Measurements from ENCODE around the gene CCN5.
"Not testable (repeated sequence)": the region's sequence is repeated elsewhere in the genome, so short reads cannot be mapped to it uniquely, and the experiment has no call there.

The CCN5 gene

DNA sequence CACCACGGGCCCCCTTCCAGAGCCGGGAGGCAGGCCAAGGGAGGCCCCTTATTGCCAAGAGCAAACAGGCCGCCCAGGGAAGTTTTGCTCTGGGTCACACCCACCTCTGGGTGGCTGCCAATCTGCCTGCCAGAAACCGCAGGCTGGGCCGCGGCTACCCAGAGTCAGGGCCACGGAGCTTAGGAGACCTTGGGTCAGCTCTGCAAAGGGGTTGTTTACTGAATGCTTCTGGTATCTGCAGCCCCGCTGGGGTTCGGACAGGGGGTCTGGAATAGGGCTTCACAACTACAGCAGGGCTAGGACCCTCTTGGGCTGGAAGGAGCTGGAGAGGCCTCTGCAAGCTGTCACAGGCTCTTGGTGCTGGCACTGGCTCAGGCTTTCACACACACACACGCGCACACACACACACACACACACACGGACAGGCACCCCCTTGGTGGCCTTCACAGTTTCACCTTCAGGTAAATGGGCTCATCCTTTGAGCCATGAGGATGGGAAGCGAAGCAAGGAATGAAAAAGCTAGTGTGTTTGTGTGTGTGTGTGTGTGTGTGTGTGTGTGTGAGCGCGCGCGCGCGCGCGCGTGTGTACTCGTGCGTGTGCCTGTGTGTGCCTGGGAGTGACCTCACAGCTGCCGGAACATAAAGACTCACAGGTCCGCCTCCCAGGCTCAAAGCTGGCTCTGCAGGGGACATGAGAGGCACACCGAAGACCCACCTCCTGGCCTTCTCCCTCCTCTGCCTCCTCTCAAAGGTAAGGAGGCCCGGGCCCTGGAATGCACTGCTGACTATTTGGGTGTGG lies at the start of gene CCN5:
Gene CCN5 (plus strand): TSS at position 669 of the 798 bp plus-strand sequence. CDS start 22 bp downstream, at position 691.
- DNase-seq = peak; percentile 12

DNA sequence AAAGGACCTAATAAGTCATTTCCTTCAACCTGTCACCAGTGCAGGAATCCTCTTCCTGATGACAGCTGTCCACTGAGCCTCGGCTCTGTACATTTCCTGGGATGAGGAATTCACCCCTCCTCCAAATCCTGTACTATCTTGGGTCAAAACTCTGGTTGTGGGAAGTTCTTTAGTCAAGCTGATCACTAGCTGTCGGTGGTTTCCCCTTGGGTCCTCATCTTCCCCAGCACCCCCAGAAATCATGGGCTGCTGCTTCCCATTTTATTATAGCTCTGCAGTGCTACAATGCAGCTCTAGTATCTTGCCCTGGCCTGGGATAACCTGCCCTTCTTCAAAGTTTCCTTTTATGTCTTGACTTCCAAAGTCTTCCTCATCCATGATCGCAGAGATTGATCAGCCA lies 49.1 kb upstream of the CCN5 start:
- DNase-seq = no peak

- DNase-seq = not testable (repeated sequence)
These were observed 44.3 kb upstream of the CCN5 start for GRCh38 chr20:44670851-44671250.

DNA sequence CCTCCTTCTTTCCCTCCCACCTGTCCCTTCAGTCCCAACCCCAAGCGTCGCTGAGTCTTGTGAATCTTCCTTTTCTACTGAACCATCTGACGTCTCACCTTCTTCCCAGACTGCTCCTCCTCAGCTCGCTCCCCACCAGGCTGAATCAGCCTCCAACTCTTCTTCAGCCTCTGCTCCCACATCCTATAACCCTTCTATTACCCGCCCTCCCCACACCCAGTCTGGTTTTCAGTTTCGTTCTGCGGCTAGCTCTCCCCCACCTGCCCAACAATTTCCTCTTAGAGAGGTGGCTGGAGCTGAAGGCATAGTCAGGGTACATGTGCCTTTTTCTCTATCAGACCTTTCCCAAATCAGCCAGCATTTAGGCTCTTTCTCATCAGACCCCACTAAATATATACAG lies 43.6 kb upstream of the CCN5 start:
- not testable (repeated sequence) for DNase-seq

GRCh38 chr20:44672318-44672902 lies 42.8 kb upstream of the CCN5 start:
- DNase-seq = not testable (repeated sequence)

DNA sequence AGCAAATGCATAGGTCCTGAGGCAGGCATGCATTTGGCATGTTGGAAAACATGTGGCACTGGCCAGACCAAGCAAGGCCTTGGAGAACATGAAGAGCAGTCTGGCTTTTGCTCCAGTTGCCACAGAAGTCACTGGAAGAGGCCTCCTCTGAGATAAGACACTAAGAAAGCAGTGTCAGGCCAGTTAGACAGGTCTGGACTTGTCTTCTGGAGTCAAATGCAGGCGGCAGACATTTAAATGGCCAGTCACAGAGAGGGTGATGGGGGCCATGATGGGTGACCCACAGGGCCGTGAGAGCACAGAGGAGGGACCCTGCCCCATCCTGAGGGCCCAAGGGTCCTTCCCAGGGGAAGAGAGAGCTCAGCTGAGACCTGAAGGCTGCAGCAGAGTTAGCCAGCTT lies 36.9 kb upstream of the CCN5 start:
- no peak for DNase-seq

- DNase-seq = no peak
These were observed 36.1 kb upstream of the CCN5 start for GRCh38 chr20:44678990-44679611.

DNA sequence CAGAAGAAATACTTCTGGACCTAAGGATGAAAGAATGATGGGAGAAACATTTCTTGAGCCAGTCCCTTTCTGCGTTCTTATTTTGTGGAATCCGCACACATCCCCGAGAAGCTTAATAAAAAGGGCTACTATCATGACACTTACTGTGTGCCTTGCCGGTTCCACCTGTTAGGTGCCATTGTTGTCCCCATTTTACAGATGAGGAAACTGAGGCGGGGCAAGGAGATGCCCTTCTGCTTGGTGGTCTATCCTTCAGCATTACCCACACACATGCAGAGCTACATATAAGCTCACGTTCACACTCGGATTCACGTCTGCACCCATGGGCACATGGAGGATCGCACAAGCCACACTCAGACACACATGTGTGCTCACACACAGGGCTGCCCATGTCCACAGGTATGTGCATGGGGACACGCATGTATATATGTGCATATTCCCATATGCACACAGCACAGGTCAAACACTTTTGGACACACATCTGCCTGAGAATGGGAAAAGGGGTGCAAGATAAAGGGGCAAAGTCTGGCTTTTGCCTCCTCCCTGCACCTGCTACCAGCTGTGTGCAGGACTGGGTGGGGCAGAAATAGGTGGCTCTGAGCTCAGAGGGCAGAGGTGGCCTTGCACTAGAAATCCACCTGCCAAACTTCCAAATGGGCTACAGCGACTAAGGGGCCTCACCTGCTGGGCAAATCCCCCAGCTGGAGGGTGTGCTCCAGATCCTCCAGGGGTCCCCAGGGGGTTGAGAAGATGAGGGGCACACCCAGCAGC lies 33.2 kb upstream of the CCN5 start:
- no peak for DNase-seq

DNA sequence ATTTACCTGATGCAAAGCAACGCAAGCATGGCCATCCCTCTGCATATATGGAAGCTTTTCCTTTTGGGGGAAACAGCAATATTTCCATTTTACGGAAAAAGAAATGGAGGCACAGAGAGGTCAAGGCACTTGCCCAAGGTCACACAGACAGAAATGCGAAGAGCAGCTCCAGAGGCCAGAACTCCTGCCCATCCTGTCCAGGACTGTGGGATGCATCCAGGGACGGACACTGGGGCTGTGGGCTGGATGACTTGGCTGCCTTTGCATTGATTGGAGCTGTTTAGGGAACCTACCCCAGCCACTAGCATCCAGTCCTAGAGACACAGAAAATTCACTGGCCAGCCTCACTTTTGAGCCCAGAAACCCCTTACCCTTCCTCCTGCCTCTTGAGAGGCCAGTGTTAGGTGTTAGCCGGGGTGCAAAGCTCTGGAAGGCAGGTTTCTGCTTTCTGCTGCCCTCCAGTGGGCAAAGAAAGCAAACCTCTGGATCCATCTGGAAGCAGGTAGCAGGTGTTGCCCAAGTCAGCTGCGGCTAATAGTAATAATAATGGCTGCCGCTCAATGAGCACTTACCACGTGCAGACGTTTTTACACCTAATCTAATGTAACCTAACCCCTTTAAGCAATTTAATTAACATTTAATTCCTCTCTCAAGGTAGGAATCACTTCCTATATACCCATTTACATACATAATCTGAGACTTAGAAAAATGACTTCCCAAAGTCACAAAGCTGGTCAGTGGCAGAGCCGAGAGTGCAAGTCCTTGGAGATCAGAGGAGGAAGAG lies 31.7 kb upstream of the CCN5 start:
- peak; percentile 80 for DNase-seq

DNA sequence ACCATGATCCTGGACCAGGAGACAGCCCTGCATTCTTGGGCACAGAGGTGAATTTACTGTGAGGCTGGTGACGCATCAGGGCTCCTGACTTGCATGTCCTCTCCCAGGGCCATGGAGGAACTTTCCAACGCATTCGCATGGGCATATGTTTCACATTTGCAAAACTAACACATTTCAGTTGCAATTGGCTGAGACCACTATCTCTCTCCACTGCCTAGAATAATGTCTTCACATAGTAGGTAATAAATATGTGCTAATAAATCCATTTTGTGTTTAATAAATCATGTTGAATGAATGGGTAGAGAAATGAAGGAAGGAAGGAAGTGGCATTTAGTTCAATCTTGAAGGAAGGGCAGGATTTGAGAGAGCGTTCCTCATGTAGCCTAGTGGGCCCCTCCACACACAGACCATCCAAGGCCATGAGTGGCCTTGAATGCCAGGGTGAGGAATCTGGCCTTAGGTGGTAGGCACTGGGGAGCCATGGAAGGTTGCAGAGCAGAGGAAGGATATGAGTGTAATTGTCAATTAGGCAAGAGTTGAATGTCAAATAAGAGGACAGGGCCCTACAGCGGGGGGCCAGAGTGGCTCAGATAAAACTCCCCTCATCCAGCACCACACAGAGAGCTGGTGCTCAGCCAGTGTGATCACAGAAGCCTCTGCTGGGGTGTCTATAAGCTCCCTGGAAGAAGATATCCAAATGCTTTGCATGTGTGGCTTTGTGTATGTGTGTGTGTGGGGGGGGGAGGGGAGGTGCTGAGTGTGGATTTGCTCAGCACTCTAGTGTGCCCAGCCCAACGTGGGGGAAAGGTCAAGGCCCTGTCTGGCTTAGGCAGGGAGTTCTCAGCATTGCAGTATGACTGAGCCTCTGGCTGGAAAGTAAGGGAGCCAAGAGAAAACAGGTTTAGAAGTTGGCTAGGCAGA lies 30.9 kb upstream of the CCN5 start:
- DNase-seq = no peak

DNA sequence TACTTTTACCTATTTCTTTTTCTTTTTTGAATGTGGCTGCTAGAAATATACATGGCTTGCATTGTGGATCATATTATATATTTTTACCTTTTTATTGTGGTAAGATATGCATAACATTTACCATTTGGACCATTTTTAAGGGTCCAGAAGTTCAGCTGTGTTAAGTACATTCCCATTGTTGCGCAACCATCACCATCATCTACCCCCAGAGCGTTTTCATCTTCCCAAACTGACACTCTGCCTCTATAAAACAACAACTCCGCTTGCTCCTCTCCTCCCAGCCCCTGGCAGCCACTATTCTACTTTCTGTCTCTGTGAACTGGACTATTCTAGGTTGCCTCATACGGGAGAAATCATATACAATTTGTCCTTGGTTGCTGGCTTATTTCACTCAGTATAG lies 28.2 kb upstream of the CCN5 start:
- DNase-seq = no peak

DNA sequence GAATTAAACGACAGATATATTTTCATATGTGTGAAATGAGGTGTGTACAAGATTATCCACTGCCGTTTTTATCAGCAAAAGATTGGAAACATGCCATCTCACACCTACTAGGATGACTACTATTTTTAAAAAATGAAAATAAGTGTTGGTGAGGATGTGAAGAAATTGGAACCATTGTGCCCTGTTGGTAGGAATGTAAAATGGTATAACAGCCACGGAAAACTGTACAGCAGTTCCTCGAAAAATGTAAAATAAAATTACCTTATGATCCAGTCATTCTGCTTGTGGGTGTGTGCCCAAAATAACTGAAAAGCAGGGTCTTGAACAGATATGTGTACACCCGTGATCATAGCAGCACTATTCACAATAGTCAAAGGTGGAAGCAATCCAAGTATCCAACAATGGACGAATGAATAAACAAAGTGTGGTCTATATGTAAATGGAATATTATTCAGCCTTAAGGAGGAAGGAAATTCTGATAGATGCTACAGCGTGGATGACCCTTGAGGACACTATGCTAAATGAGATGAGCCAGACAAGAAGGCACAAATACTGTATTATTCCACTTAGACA lies 27.0 kb upstream of the CCN5 start:
- no peak for DNase-seq

DNA sequence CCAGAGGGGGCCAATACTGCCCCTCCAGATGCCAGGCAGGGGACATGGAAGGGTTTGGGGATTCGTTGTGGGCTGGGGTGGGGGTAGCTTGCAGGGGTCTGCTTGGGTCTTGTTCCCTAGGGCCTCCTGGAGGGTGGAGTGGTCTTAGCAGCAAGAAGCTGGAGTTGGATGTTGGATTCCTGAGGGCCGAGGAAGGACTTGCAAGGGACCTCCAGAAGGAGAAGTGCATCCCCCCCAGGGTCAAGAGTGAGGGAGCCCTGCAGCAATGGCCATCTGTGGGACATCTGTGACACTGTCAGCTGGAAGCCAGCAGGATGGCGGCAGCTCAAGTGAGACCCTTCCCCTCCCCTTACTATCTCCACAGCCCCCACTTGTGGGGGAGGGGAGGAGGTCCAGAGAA lies 25.4 kb upstream of the CCN5 start:
- no peak for DNase-seq

DNA sequence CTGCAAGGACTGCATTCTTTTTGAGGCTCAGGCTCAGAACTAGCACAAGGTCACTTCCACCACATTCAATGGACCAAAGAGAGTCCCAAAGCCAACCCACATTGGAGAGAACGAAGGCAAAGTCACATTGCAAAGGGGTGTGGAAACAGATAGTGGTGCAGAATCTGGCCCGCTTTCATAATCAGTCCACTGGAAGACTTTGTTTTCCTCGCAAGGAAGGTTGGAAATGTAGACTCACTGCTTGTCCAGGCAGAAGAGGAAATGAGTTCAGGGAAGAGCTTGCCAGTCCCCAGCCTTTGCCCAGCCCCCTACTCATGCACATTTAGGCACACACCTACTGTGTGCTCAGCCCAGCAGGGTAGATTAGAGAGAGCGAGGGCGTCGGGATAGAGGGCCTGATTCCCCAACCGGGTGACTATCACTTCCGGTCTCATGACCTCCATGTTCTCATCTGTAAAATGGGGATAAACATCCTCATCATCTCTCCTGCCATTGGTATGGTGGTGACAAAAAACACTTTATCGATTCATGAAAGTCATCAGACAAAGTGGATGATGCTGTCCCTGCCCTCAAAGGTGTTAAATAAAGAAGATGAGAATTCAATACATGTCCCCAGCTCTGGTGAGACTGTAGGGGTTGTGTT lies 24.3 kb upstream of the CCN5 start:
- no peak for DNase-seq

- no peak for DNase-seq
These were observed 23.4 kb upstream of the CCN5 start for GRCh38 chr20:44691424-44692423.

- no peak for DNase-seq
These were observed 22.2 kb upstream of the CCN5 start for GRCh38 chr20:44692932-44693480.

DNA sequence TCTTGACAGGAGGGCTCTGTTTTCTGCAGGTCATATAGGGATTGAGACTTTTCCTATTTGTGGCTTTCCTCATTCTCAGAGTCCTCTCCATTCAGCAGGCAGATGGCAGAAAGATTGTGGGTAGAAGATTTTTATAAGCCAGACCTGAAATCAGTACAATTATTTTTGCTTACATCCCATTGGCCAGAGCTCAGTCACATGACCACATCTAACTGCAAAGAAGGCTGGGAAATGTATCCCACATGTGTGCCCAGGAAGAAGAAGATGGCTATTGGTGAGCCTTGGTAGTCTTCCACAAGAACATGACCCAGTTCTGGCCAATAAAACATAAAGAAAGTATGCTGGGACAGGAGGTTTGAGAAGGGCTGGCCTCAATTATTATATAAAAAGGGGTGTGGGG lies 21.5 kb upstream of the CCN5 start:
- no peak for DNase-seq

DNA sequence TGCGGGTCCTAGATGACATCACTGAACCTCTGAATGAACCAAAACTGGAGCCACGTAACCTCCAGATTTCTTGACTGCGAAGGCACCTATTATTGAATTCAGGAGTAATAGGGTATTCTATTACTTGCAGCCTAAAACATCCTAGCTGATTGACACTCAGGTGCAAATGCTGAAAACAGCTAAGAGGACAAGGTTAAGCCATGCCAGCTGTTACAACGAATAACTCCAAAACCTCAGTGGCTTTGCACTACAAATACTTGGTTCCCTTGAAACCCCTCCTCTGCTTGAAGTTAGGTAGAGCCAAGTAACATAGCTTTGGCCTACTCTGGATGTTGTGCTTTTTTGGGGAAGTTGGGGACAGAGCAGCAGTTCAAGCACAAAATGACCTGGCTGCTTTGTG lies 21.0 kb upstream of the CCN5 start:
- DNase-seq = no peak

GRCh38 chr20:44695295-44695673 lies 19.9 kb upstream of the CCN5 start:
- no peak for DNase-seq
